Lung microvascular endothelial cell (primary cell): ENCODE data around the gene CPB2. TPM values are rescaled to one million over a fixed set of nuclear protein-coding genes. Genes with fewer than 3 reads are reported as not detected.
A peak's percentile ranks its signal among the peaks of the same experiment; 100 is the strongest.

ENCODE experiments used
- DNase-seq, 2 donors: peaks; one replicate each; pipeline versions ENCODE4 v3.0.0 to v3.0.0-alpha.2; 2010; ENCODE audit warnings: low read depth in 2 of 2
- total RNA-seq: library from RNA; depleted of rRNA; stranded (reverse); fragments of >200 nt; gene quantifications from 2 replicates; pipeline ENCODE4 v1.2.1, GENCODE V29; 2014

Gene CPB2
- total RNA-seq, 1 donor from 2014 or later = not detected

DNA sequence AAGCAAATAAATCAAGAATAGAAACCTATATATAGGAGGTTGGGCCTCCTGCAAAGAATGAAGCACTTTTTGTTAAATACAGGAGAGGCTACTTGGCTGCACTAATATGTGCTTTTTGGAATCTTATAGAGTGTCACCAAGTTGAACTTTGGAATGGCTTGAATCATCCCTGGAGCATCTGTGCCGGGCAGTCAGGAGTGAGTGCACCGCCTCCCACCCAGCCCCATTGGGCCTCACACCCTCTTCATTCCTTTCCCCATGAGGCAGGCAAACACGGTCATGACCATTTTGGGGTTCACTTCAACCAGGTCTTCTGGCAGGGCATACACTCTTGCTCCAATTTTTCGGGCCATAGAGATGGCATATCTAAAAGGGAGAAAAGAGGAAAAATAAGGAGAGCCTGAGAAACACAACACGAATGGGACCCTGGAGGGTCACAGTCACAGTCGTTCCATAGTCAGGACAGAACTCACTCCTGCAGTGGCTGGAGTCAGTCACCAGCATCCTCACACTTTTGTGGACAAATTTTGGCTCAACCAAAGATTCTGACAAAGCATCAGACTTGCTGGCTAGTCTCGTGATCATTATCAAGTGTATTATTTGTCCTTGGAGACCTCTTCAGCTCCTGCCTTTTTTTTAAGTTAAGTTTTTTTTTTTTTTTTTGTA is 22.7 kb upstream of the CPB2 start:
- no peak for DNase-seq

DNA sequence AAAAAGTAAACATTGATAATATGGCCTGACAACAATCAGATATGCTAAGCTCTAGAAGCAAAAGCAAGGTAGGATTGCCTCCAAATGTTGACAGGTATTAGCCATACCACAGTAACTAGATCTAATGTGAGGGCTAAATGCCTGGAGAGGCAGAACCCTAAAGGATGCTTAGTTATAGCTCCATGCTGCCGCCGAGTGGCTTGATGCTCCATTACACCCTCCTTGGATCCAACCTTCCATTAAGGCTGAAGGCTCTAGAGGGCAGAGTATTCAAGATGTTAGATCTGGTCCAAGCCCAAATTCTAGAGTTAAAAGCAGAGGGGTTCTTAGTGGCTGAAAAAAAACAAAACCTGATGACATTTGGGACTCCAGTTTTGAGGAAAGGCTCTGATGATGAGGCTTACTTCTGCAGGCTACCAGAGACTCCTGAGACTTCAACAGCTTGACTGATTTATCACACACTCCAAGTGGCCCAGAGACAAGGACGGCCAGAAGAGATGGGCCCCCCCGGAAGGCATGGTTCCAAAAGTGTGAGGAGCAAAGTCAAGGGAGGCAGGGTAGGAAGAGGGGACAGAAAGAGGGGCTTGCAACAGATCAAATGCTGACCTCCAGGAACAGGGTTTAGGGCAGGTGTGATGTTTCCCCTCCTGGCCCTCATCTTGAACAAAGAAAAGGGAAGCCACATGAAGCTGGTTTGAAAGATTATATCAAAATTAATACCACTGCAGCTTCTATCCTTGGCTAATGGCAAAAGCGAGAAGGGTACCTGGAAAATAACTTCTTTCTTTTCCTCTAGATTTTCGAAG is 21.9 kb upstream of the CPB2 start:
- peak; percentile 65 to 84 for DNase-seq

DNA sequence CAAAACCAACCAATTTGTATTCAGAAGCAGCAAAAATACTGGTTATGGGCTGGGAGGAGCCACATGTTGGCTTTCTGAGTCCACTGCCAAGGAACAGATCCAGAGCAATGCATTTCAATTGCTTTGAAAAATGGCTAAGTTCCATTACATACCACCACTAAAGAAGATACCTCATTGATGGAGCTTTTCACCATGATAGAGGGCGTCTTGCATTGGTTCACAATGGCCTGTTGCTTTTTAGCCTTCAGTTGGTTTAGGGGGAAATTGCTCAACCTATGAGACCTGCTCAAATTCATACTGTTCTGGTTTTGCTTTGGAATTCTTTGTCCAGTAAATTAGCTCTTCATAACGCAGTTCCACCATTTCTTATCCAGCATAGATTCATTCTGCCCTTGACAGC is 21.2 kb upstream of the CPB2 start:
- peak in 1 of 2 donors; percentile 13 for DNase-seq

GRCh38 chr13:46124967-46125933 is 20.4 kb upstream of the CPB2 start:
- DNase-seq = peak in 1 of 2 donors; percentile 77

- no peak for DNase-seq
Observed at GRCh38 chr13:46124531-46124966, 19.7 kb upstream of the CPB2 start.

- no peak for DNase-seq
Observed at GRCh38 chr13:46122304-46122703, 17.5 kb upstream of the CPB2 start.

- DNase-seq = no peak
Observed at GRCh38 chr13:46121597-46122163, 16.8 kb upstream of the CPB2 start.

DNA sequence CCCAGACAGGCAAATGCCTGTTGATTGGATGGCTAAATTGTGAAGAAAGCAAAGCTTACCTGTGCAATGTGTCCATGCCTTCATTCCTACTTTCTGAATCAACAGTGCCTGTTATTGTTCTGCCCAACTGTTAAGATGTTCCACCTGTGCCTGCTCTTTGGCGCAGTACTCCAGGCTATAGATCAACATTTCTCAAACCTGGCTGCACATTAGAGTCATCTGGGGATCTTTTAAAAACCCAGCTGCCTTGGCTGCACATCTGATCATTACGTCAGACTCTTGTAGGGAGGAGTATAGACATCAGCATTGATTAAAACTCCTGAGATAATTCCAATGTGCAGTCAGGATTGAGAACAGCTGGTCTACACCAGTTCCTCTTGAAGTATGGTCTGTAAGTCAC is 16.2 kb upstream of the CPB2 start:
- DNase-seq = no peak

- peak; percentile 46 to 91 for DNase-seq
Observed at GRCh38 chr13:46119883-46120614, 15.2 kb upstream of the CPB2 start.

- peak in 1 of 2 donors; percentile 16 for DNase-seq
Observed at GRCh38 chr13:46116653-46117502, 12.0 kb upstream of the CPB2 start.

DNA sequence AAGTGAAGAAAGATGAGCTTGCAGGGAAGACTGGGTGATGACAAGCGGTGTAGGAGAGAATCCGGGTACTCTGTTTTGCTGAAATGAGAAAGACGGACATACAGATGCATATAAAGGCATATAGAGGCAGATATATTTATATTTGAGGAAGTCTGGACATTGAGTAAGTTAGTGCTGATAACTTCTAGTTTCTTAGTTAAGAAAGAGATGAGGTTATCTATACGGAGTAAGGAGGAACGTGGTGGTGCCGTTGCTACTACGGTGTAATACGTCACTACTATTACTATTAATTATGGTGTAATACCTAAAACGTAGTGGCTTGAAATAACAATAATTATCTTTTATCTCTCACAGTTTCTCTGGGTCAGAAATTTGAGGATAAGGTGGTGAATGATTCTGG is 9.8 kb upstream of the CPB2 start:
- DNase-seq = no peak

DNA sequence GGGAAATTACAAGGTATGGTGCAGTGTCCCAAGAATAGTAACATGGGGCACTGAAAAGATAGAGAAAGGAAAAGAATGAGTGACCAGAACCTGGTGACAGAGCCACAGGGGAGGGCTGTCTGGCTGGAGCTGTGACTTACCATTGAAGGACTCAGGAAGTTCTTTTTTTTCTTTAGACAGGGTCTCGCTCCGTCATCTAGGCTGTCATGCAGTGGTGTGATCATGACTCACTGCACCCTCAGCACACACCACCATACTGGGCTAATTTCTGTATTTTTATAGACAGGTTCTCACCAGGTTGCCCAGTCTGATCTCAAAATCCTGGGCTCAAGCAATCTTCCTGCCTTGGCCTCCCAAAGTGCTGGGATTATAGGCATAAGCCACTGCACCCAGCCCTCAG is 8.8 kb upstream of the CPB2 start:
- peak; percentile 48 to 90 for DNase-seq

GRCh38 chr13:46111151-46111550 is 6.3 kb upstream of the CPB2 start:
- no peak for DNase-seq

GRCh38 chr13:46109451-46109850 is 4.6 kb upstream of the CPB2 start:
- DNase-seq = no peak

- DNase-seq = peak; percentile 30 to 51
Observed at GRCh38 chr13:46106839-46107371, 2.1 kb upstream of the CPB2 start.

DNA sequence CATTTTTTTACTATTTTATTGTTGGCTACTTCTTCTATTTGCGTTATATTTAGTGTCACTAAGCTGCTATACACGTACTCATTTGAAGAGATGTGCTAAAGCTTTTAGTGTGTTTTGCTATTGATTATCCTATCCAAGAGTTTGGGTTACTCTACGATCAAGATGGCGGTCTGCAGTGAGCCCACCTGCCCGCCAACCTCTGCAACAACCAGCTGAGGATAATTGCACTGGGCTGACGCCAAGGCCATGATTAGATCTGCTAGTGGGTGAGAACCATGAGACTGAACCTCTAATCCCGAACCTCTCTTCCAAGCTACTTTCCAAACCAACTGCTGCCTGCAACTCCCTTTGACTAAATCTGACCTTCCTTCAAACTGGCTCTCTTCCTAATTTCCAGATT is 1.8 kb downstream of the CPB2 start:
- no peak for DNase-seq

DNA sequence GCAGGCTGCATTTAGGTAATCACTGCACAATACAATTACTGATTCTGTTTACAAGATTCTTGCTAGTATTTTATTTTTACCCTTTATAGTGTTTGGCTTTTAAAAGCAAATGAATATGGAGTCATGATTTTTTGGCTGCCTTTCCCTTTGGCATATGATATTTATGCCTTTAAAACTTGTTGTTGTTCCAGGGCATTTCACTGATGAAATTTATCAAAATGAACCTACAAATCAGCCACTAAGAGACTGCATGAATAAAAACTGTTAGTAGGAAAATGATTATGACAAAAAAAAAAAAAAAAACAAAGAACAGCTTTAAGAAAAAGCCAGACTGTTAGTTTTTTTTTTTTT is 2.6 kb downstream of the CPB2 start:
- DNase-seq = no peak

DNA sequence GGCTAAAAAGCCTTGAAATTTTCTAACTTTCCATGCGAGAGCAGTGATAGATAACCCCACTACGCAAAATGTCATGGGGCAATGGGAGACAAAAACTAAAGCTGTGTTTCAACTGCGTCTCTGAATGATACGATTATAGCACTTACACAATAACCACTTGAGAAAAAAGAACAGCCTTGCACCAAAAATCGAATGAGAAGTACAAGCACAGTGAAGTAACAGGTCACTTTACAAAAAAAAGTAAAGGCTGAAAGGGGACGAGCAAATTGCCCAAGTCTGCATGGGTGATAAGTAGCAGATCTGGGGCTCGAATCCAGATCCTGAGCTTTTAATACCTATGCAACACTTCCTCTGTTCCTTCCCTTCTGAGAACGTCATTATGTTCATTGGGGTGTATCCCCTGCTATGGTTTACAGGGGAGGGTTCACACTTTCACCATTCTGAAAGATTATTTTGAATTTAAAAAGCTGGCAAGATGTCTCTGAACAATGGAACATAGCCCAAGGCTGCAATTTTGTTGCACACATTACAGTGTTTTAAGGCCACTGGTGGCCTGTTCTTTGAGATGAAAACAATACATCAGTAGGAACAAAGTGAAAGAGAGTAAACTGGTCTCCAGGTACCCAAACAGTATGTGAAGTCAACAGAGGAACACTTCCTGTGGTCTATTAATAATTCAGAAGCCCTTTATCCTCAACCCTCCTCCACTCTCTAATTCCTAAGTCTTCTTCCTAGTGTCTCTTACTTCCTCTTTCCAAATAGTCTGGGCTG is 3.2 kb downstream of the CPB2 start:
- DNase-seq = no peak

- no peak for DNase-seq
Observed at GRCh38 chr13:46101002-46101401, 3.8 kb downstream of the CPB2 start.
